Vagina (tissue), 2 donors: ENCODE results near the gene HYCC1. TPM values are rescaled to one million over a fixed set of nuclear protein-coding genes. Genes with fewer than 3 reads are reported as not detected.
"Not testable (repeated sequence)": the region's sequence is repeated elsewhere in the genome, so short reads cannot be mapped to it uniquely, and the experiment has no call there.

Source experiments
- DNase-seq, 2 donors: peaks; one replicate each; pipeline ENCODE4 v3.0.0-alpha.2; 2017; ENCODE audit errors: extremely low spot score in 2 of 2
- H3K27ac ChIP-seq: fragments of 200-600 bp; sonication (generic); one replicate; pipeline ENCODE4 v1.5.1; 2019
- H3K27me3 ChIP-seq: fragments of 200-600 bp; sonication (generic); one replicate; pipeline ENCODE4 v1.5.1; 2019
- H3K36me3 ChIP-seq, 2 donors: fragments of 200-600 bp; sonication (generic); one replicate each; pipeline ENCODE4 v1.5.1; 2017 to 2019
- H3K4me1 ChIP-seq: fragments of 200-600 bp; sonication (generic); one replicate; pipeline ENCODE4 v1.5.1; 2019
- H3K4me3 ChIP-seq, 2 donors: fragments of 200-600 bp; sonication (generic); 1 replicate in 1 of 2; 2 replicates in 1 of 2; pipeline ENCODE4 v1.5.1; 2016 to 2019
- H3K9me3 ChIP-seq: fragments of 200-600 bp; sonication (generic); one replicate; pipeline ENCODE4 v1.5.1; 2019
- CTCF ChIP-seq, 3 experiments: fragments of 450-650 bp in 2 of 3; fragments of 200-600 bp in 1 of 3; sonication (generic) in 1 of 3; IDR thresholded peaks; one replicate each; pipeline ENCODE4 v1.5.1; 2017 to 2019; ENCODE audit warnings: antibody characterized with exemption in 3 of 3, mild to moderate bottlenecking in 2 of 3, moderate library complexity in 2 of 3
- POLR2A ChIP-seq, 2 donors: fragments of 450-650 bp; IDR thresholded peaks; one replicate each; pipeline ENCODE4 v1.6.1; 2017; ENCODE audit warnings: antibody characterized with exemption in 2 of 2, mild to moderate bottlenecking in 2 of 2, moderate library complexity in 2 of 2
- POLR2AphosphoS5 ChIP-seq, 2 donors: sonication (generic); formaldehyde crosslinking; IDR thresholded peaks; one replicate each; pipeline ENCODE4 v1.9.0; 2017; ENCODE audit warnings: antibody characterized with exemption in 2 of 2, mild to moderate bottlenecking in 2 of 2, low read depth in 1 of 2; ENCODE audit not compliant: insufficient read depth in 1 of 2
- intact Hi-C: fragments of 100-400 bp; cut with DNase I; formaldehyde crosslinking; loops from one replicate; pipeline ENCODE4 v1.15.1; 2023
- total RNA-seq: library from RNA; depleted of rRNA; stranded (reverse); fragments of >200 nt; gene quantifications from one replicate; pipeline ENCODE4 v1.2.3, GENCODE V29; 2016

Gene HYCC1
- total RNA-seq, 1 donor from 2014 or later, result 23.6 TPM

DNA sequence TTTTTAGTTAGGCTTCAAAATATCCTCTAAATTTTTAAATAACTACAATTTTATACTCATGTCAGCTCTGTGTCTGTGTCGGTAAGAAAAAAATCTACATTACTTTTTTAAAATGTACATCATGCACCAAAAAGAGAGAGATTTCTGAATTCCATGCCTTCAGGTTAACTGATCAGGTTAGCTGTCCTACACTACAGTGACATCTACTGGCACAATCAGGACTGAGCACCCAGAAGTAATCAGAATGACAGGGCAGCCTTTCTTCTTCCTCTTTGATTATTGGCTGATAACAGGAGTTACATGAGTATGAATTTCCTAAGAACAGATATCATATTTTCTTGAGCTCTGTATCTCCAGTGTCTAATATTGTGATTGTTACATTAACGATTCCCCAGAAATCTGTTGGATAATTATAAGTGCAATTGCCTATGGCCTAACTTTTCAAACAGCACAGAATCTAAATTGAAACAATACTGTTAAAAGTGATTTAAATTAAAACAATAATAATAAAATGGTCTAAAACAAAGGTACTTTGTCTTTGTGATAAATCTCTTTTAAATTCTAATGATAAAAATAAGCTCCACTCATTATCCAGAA is 41.8 kb upstream of the HYCC1 start:
- Histone ChIP-seq H3K4me1 (no peaks in the 10 kb centered on the region), H3K36me3 (no peaks in the 10 kb centered on the region), H3K9me3 (no peaks in the 10 kb centered on the region), H3K27ac (no peak overlapping the region), H3K4me3 (no peak overlapping the region), H3K27me3 (no peaks in the 10 kb centered on the region)
- intact Hi-C loops, result loop anchor here (5.0 kb wide), 1 partner anchor 498 kb away; no protein-coding TSS in a partner anchor
- peak; percentile 66 to 75 (median 75) for TF ChIP-seq CTCF (IDR thresholded peaks at IDR 0.05)
- peak in 1 of 2 donors; percentile 16 for TF ChIP-seq POLR2AphosphoS5 (IDR thresholded peaks at IDR 0.05; ENCODE audit: insufficient read depth in 1 of 2, low read depth in 1 of 2)
- TF ChIP-seq POLR2A (IDR thresholded peaks at IDR 0.05), result no peak
- no peak for DNase-seq

DNA sequence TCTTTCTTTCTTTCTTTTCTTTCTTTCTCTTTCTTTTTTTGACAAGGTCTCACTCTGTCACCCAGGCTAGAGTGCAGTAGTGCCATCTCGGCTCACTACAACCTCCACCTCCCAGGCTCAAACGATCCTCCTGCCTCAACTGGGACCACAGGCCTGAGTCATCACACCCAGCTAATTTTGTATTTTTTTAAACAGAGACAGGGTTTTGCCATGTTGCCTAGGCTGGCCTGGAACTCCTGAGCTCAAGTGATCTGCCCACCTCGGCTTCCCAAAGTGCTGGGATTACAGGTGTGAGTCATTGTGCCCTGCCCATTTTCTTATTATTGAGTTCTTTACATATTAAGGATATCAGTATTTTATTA is 37.2 kb upstream of the HYCC1 start:
- H3K36me3 ChIP-seq, H3K4me3 ChIP-seq, DNase-seq, H3K27me3 ChIP-seq, H3K9me3 ChIP-seq, intact Hi-C loops, H3K27ac ChIP-seq, H3K4me1 ChIP-seq: not testable (repeated sequence)

DNA sequence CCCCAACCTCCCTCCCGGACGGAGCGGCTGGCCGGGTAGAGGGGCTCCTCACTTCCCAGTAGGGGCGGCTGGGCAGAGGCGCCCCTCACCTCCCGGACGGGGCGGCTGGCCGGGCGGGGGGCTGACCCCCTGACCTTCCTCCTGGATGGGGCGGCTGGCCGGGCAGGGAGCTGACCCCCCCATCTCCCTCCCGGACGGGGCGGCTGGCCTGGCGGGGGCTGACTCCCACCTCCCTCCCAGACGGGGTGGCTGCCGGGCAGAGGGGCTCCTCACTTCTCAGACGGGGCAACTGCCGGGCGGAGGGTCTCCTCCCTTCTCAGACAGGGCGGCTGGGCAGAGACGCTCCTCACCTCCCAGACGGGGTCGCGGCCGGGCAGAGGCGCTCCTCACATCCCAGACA is 32.4 kb upstream of the HYCC1 start:
- H3K27me3 ChIP-seq, H3K9me3 ChIP-seq, H3K4me1 ChIP-seq, DNase-seq, H3K4me3 ChIP-seq, H3K27ac ChIP-seq, intact Hi-C loops, H3K36me3 ChIP-seq: not testable (repeated sequence)

GRCh38 chr7:23045086-23045485 is 31.2 kb upstream of the HYCC1 start:
- H3K4me3 ChIP-seq, H3K27me3 ChIP-seq, H3K4me1 ChIP-seq, H3K36me3 ChIP-seq, H3K27ac ChIP-seq, DNase-seq, H3K9me3 ChIP-seq, intact Hi-C loops: not testable (repeated sequence)

- intact Hi-C loops, result no loop called here
- no peaks in the 10 kb centered on the region for H3K4me1 ChIP-seq
- DNase-seq, result no peak
- H3K36me3 ChIP-seq, result no peaks in the 10 kb centered on the region
- H3K27me3 ChIP-seq, result no peaks in the 10 kb centered on the region
- H3K4me3 ChIP-seq, result no peak overlapping the region
- no peaks in the 10 kb centered on the region for H3K9me3 ChIP-seq
- H3K27ac ChIP-seq, result no peak overlapping the region
- no peak for TF ChIP-seq POLR2A (IDR thresholded peaks at IDR 0.05)
- no peak for TF ChIP-seq POLR2AphosphoS5 (IDR thresholded peaks at IDR 0.05; ENCODE audit: insufficient read depth in 1 of 2, low read depth in 1 of 2)
- TF ChIP-seq CTCF (IDR thresholded peaks at IDR 0.05), result no peak
Measured at GRCh38 chr7:23044581-23044980, 30.7 kb upstream of the HYCC1 start.

DNA sequence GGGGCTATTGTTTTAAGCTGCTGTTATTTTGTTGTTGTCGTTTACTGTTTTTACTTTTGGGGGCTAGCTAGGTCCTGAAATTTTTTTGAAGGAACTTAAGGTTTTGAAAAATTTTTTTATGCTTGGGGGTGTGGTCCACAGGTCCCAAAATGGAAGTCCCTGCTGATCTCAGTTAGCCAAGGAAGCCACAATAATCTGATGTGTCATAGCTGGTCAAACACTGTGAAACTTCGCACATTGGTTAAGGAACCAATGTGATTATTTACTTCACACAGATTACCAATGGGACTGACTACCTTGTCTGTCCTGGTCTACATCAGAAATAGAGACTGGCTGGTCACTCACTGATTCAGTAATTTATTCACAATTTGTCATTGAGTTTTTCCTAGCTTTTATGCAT is 29.5 kb upstream of the HYCC1 start:
- no peak for DNase-seq
- no peaks in the 10 kb centered on the region for H3K36me3 ChIP-seq
- H3K4me1 ChIP-seq, result no peaks in the 10 kb centered on the region
- H3K9me3 ChIP-seq, result no peaks in the 10 kb centered on the region
- no peak overlapping the region for H3K4me3 ChIP-seq
- H3K27ac ChIP-seq, result no peak overlapping the region
- TF ChIP-seq POLR2A (IDR thresholded peaks at IDR 0.05) (no peak), POLR2AphosphoS5 (IDR thresholded peaks at IDR 0.05; ENCODE audit: insufficient read depth in 1 of 2, low read depth in 1 of 2) (no peak), CTCF (IDR thresholded peaks at IDR 0.05) (no peak)
- no peaks in the 10 kb centered on the region for H3K27me3 ChIP-seq
- intact Hi-C loops, result no loop called here

DNA sequence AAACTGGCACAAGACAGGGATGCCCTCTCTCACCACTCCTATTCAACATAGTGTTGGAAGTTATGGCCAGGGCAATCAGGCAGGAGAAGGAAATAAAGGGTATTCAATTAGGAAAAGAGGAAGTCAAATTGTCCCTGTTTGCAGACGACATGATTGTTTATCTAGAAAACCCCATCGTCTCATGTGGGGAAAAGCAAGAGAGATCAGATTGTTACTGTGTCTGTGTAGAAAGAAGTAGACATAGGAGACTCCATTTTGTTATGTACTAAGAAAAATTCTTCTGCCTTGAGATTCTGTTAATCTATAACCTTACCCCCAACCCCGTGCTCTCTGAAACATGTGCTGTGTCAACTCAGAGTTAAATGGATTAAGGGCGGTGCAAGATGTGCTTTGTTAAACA is 25.7 kb upstream of the HYCC1 start:
- DNase-seq, H3K27me3 ChIP-seq, H3K36me3 ChIP-seq, H3K4me3 ChIP-seq, H3K27ac ChIP-seq, intact Hi-C loops, H3K9me3 ChIP-seq, H3K4me1 ChIP-seq: not testable (repeated sequence)

- H3K4me3 ChIP-seq, intact Hi-C loops, H3K27me3 ChIP-seq, H3K9me3 ChIP-seq, H3K36me3 ChIP-seq, H3K27ac ChIP-seq, DNase-seq, H3K4me1 ChIP-seq: not testable (repeated sequence)
Measured at GRCh38 chr7:23035542-23036371, 21.8 kb upstream of the HYCC1 start.
